GM13977 (cell line): Measurements from ENCODE around the gene HNRNPU.

Source experiments
- DNase-seq: peaks from one replicate; pipeline ENCODE4 v3.0.0; 2012; ENCODE audit warnings: low spot score
- CTCF ChIP-seq: IDR thresholded peaks from 2 replicates; pipeline ENCODE4 v1.5.1; 2012; ENCODE audit warnings: mild to moderate bottlenecking, control low read depth; ENCODE audit not compliant: insufficient read depth; ENCODE audit errors: extremely low read depth, missing control alignments
- in situ Hi-C: fragments of 300-500 bp; cut with MboI; formaldehyde crosslinking; loops from one replicate; pipeline ENCODE4 v1.12.0; 2022; ENCODE audit warnings: low sequenced_read_pairs, low pct_unique_long_range_greater_than_20kb, mixed read lengths, inconsistent platforms; ENCODE audit not compliant: unreplicated experiment

HNRNPU gene

GRCh38 chr1:244810221-244810620 lies 54.1 kb downstream of the HNRNPU start:
- in situ Hi-C loops = no loop called here
- no peak for TF ChIP-seq CTCF
- DNase-seq = no peak

DNA sequence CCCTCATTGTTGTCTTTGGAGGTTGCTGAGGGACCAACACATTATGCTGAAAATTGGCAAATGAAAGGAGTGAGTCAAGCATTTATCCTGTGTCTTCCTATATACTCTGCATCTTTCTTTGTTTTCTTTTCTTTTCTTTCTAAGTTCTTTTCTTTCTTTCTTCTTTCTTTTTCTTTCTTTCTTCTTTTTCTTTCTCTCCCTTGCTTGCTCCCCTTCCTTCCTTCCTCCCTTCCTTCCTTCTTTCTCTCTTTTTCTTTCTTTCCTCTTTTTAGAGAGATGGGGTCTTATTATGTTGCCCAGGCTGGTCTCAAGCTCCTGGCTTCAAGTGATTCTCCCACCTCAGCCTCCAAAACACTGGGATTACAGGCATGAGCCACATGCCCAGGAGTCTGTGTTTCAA lies 57.2 kb downstream of the HNRNPU start:
- in situ Hi-C loops = loop anchor here (10.0 kb wide), 1 partner anchor 238 kb away; no protein-coding TSS in a partner anchor
- no peak for TF ChIP-seq CTCF
- DNase-seq = no peak

DNA sequence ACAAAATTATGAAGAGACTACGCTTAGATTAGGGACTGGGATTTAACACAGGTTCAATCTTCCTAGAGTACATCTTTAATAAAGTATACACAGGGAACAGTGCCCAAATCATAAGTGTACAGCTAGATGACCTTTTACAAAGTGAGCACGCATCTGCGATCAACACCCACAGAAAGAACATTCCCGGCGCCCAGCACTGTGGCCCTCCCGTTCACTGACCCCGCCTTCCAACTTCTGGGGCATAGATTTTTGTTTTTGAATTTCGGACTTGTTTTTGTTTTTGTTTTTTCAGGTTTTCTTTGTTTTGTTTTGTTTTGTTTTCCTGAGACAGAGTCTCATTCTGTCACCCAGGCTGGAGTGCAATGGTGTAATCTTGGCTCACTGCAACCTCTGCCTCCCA lies 59.5 kb downstream of the HNRNPU start:
- in situ Hi-C loops = loop anchor here (10.0 kb wide), 1 partner anchor 240 kb away; no protein-coding TSS in a partner anchor
- DNase-seq = no peak
- no peak for TF ChIP-seq CTCF

- no peak for TF ChIP-seq CTCF
- no peak for DNase-seq
- in situ Hi-C loops = loop anchor here (10.0 kb wide), 1 partner anchor 242 kb away; no protein-coding TSS in a partner anchor
Measured at GRCh38 chr1:244802556-244803239, 61.6 kb downstream of the HNRNPU start.

DNA sequence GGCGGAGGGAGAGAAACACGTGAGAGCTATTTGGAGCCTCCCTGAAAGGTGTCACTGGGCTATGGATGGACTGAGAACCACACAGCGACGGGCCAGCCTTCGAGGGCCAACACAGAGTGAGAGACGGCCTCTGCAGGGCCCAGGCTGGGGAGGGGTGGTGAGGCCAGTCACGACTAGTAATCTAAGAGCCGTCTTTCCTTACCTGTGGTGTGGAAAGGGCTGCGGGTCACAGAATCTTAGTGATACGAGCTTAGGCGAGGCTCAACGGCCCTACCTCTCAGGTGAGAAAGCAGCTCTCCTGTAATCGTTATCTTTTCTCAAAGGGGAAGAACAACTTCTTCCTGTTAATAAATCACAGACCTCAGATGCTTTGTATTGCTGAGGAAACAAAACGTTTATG lies 62.3 kb downstream of the HNRNPU start:
- no peak for DNase-seq
- TF ChIP-seq CTCF = no peak
- in situ Hi-C loops = loop anchor here (10.0 kb wide), 1 partner anchor 243 kb away; no protein-coding TSS in a partner anchor

DNA sequence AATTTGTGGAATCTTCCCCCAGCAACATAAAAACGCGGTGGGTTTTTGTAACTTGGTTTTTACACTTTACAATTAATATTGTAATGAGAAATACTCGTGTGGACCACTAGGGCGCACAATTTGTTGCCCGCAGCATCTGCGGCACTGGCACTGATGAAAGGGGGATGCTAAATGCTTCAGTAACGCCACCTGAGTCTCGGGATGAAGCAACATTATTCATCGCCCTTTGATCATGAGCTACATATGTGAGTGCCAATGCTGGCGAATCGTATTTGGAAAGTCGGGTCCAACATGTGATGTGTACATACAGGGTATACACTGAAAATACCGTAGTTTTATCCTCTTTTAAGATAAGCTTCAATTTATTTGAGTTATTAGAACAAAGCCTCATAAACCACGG lies 63.1 kb downstream of the HNRNPU start:
- peak; percentile 74 for DNase-seq
- peak; percentile 66 for TF ChIP-seq CTCF
- in situ Hi-C loops = loop anchor here (10.0 kb wide), 1 partner anchor 244 kb away; no protein-coding TSS in a partner anchor

- in situ Hi-C loops = loop anchor here (10.0 kb wide), 1 partner anchor 244 kb away; no protein-coding TSS in a partner anchor
- DNase-seq = no peak
- TF ChIP-seq CTCF = no peak
Measured at GRCh38 chr1:244800821-244801220, 63.5 kb downstream of the HNRNPU start.
